Stimulated activated CD8-positive, alpha-beta memory T cell treated with anti-CD3 and anti-CD28 coated beads, Interleukin-12 subunit alpha, Interleukin-12 subunit beta, amount 100 ng/mL, for 4 hours (primary cell): ENCODE measurements around the gene NFIA.

ENCODE experiments used
- DNase-seq: peaks from one replicate; pipeline ENCODE4 v3.0.0-alpha.2; 2020; ENCODE audit warnings: low read depth

Gene NFIA

DNA sequence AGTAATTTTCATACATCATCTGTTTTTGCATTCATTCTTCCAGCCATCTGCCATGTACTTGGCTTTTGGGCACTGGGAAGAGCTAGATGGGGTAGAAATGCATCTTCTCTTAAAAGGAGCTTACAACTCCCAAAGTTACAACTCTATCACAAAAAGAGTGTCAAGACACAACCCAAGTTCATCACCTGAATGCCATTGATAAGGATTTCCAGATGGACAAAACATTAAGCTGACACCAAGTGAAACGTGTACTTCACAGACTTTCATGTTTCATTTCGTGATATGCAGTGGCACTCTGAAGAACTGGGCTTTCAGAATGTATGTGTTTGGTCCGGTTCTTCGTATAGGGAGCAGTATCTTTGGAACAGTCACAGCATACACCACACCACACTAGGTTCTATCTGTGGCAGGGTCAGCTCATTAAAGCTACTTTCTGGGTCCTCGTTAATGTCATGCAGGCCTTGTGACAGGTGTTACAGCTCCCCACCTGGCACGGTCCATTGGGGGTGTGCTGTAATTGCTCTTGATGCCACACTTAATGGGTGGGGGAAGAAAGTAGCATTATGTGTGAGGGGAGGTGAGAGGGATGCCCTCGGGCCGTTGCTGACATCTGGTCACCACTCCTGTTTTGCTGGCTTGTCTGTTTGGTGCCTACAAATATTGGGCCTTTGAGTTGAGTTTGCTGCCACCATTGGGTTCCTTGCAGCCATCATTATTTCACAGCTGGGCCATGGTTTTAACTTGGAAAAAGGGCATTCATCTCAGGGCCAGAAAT is 164.9 kb downstream of the NFIA start:
- DNase-seq, result no peak

DNA sequence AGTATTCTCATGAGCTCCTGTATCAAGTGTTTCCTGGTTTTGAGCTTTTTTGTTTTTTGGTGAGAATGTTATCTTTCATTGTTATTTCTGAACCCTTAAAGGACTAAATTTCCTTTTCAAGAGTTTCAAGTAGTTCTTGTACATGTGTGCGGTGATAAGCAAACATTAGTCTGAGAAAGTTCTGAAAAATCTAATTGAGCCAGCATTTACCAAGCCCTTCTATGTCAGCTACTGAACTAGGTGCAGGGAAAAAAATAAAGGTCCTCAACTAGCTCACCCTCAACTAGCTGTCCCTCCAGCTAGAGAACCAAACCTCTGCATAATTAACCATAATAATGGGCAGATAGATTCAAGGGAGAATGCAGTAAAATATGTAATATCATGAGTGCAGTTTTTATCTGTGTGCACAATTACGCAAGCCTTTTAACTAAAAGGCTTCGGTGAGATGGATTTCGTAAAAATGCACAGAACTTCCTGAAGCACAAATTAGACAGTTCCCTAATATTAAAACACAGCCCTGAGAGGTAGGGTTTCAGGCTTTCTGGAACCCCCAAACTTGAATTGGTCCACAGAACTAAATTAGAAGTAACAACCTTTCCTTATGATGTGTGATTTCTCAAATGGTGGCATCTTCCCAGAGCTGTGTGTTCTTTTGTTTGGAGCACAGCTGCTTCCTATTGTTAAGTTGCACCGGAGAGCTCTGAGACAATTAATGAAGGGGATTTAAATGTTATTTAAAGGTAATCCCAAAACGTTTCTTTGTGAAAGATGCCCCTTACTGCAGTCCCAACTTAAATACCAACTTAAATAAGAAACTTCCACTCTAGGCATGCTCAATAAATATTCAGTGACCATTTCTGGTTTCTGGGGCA is 165.8 kb downstream of the NFIA start:
- no peak for DNase-seq

DNA sequence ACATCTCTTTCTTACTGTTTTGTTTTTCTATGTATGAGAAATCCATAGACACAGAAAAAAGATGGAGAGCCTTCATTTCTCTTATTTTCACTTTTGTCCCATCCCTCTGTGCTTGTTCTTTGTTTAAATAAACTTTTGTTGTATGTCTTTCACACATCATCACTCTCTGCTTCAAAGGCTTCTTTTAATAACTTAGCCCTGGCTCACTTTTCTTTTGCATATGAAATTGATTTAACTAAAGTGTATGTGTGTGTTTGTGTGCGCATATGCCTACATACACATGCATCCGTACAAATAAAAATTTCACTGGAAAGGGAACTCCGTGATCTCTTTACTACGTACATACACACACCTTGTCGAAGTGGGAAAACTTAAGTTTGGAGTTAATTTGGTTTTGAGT is 168.6 kb downstream of the NFIA start:
- DNase-seq, result no peak

DNA sequence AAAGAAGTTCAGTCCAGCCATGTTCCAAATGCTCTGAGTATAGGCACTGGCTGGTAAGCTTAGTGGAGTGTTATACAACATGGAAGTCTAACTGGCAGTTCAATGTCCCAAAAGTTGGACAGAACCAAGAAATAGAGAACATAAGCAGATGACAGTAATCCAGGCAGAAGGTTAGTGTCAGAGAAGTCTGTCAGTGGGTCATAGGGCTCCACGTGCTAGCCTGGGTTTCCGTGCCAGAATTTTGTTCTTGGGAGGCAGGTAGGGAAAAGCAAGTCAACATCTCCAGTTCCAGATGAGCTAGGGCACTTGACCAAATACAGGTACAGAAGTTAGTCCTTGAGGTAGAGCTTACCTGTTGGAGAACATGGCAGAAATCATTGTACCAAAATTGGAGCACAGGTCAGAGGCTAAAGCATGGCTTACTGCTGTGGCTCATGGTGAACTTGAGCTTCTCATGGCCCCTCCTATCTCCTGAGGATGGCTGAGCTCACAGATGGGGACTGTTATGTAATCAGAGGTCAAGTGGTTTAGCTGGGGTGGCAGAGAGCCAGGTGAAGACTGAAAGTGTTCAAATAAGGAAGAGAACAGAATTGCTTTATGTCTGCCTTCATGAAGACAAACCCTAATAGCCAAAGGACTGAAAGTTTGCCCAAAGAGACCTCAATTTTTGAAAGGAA is 170.8 kb downstream of the NFIA start:
- no peak for DNase-seq

DNA sequence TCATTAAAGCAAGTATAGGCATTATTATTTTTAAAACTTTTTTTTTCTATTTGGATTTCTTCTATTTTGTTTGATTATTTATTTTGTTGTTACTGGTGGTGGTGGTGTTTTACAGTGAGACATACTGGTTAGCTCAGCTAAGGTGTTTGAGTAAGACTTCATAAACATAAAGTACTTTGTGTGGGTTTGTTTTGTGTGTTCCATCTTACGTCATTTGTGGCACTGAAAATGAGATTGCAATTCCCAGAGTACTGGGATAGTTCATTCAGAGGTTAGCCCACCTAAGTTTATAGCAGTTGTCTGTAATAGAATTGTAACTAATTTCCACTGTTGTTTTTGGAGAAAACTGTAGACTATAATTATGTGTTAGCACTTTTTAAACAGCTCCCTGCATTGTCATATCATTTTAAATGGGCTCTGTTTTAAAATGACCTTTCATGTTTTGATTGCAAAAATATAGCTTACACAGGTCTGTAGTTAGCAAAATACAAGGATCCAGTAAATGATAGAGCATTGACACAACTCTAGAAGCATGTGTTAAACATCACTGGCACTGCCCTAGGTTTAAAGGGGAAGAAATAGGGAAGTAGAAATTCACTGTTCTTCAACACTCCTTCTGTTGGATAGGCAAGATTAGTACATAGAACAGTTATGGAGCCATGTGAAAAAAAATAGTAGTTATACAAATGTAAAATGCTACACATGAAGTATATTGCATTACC is 171.7 kb downstream of the NFIA start:
- DNase-seq, result no peak

DNA sequence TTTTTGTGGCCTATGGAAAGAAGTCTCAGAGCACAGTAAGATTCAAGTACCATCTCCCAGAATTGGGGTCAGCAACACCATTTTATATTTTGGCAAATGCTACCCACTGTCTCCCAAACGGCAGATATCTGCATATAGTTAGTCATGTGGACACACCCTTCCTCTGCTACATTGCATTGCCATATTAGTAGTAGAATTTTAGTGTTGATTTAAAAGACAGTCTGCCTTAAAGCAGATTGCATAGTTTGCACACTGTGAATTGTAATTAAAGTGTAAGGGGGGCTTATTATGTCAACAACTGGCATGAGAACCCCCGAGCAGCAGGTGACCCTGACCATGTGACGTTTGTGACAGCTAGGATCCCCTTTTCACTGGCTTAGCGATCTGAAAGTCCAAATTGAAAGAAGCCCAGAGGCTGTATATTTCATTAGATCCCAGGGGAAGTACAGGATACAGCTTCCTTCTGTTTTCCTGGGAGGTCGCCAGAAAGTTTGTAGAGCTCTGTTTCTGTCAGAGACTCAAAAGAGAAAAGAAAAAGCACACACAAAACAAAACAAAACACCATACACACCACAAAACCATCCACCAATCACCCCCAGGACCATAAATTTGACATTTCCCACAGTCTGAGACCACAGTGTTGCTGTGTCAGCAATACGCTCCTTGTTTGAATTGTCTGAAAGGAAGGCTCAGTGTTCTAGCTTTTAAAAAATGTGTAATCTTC is 172.4 kb downstream of the NFIA start:
- no peak for DNase-seq

DNA sequence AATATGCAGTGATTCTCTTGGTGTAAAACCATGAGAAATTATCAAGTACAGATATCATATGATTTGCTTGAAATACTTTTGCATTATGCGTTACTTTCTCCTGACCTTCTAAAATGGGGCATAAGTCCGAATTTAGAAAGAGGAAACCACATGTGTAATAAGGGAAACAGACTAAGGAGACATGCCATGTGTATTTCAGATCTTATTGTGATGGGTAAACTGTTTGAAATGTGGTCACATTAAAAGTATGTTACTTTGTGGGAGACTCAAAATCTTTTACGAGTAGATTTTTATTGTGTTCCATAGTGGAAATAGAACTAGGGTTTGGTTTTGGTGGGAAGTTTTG is 173.0 kb downstream of the NFIA start:
- DNase-seq, result no peak

DNA sequence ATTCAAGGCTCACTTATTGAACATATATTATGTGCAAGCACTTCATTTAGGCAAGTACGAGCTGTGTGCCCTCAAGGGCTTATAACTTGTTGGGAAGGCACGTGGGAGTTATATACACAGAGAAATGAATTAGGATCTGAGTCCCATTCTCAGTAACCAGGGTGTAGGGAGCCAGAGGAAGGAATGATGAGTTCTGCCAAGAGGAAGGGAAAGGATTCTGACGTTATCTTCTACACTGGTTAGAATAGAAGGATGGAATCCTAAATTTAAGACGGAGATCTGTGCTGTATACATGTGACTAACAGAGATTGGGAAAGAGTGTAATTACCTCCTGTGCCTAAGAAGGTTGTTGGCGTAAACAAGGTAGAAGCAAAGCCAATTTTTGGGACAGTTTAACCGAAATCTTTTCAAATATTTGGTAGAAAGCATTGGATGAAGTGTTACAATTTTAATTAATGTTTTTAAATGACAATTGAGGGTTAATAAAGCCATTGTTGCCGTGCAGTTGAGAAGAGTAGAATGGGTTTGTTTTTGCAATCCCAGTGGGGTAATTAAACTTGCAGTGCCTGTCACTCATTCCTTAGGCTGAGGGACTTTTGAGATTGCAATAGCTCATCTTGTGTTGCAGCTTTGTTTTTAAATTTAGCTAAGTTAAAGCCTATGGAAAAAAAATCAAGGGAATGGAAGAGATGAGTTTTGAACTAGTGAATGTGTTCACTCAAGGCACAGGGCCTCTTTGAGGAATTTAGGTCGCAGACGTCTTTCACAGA is 177.2 kb downstream of the NFIA start:
- DNase-seq, result no peak

DNA sequence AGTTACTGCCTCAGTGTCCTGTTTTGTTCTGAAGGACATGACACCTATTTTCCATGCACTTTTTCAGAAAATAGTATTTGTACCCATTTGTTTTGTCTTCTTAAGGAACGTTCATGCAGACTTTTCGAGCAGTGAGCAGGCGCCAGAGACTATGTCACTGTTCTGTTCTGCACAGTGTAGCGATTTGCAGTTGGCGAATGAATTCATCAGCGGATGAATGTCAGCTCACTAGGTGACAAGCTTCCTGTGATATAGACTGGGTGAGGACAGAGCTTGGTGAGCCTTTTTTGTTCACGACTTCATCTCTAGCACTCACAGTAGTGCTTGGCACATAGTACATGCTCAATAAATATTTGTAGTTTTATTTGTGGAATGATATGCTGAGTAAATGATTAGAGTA is 177.8 kb downstream of the NFIA start:
- DNase-seq, result no peak

DNA sequence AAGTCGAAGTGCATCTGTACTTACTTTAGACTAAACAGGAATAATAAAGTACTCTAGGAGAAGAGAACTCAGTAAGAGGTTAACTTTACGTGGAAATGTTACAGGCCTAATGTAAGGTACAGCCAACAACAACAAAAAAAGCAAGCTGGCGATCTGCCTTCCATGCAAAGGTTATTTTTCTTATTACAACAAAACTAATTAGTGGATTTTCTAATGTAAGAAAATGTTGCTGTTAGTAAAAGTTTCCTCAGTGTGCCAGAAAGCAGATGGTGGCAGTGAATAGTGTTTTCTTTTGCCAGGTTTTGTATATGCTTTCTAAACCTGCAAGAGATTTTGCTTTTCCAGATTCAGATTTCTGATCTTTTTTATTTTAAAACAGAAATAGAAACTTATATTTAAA is 179.2 kb downstream of the NFIA start:
- DNase-seq, result no peak

DNA sequence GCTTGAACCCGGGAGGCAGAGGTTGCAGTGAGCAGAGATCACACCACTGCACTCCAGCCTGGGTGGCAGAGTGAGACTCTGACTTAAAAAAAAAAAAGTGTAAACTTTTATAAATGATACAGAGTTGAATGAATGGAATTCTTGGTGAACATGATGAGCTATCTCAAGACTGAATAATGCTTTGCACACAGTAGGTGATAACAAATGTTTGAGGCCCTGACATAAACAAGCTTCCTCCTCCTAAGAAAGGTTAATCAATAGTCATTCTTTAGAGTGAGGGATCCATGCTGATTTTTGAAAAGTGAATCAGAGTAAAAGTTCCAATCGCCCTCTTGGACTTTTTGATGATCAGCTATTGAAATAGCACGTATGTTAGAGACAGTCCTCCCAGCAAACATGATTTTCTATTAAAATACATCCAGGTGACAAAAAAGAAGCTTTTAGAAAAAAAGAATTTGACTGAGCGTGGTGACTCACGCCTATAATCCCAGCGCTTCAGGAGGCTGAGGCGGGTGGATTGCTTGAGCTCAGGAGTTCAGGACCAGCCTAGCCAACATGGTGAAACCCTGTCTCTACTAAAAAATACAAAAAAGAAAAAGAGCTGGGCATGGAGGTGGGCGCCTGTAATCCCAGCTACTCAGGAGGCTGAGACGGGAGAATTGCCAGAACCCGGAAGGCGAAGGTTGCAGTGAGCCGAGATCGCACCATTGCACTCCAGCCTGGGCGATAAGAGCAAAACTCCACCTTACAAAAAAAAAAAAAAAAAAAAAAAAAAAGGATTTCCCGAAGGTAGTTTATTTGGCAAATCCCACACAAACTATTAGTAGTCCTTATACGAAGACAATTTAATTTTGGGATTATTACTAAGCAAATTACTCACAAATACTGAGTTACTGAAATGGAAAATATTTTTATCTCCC is 181.8 kb downstream of the NFIA start:
- no peak for DNase-seq

DNA sequence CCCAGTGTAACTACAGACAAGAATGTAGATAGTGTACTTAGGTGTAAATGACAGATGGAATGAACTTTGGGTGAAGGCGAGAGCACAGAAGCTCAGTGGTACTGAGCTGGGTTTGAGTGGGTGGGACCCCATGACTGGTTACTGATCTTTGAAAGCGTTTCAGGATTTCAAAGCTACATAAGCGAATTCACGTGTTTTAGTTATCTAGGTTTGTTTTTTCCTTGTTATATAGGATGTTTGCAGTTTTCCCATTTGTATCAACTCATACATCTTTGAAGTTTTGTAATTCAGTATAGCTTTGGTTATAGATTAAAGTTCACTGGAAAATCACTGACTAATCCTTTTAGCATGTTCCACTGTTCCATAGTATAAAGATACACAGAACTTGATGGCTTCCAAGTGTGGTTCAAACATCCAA is 182.5 kb downstream of the NFIA start:
- DNase-seq, result no peak

DNA sequence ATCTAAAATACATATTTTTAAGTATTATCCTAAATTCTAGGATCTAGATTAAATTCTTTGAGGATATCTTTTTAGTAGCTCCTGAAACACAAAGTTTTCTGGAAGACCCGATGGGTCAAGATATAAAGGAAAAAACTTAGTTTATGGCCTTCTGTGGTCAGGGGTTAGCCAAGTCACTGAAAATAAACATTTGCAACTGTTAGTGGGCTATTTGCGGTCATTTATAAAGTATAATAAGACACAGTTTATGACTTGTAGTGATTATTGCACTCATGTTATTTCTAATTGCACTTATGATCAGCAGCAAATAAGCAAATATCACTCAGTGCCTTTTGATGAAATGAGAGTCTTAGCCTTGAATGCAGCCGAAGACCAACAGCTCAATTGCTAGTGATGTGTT is 183.3 kb downstream of the NFIA start:
- no peak for DNase-seq

DNA sequence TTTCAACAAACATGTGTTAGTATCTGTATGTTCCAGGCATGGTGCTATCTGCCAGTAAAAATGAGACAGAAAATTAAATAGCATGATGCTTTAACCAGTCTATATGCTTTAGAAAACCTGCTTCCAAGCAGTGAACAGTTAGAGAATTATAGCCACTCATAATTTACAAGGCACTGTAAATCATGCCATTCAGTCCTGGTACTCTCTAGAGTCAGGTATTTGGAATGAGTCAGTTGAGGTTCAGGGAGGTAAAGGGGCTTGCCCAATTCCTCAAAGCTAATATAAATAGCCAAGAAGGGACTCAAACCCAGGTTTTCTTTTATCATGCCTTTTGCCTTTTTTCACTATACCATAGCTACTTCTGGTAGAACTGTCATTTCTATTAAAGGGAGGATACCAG is 184.4 kb downstream of the NFIA start:
- DNase-seq, result no peak

DNA sequence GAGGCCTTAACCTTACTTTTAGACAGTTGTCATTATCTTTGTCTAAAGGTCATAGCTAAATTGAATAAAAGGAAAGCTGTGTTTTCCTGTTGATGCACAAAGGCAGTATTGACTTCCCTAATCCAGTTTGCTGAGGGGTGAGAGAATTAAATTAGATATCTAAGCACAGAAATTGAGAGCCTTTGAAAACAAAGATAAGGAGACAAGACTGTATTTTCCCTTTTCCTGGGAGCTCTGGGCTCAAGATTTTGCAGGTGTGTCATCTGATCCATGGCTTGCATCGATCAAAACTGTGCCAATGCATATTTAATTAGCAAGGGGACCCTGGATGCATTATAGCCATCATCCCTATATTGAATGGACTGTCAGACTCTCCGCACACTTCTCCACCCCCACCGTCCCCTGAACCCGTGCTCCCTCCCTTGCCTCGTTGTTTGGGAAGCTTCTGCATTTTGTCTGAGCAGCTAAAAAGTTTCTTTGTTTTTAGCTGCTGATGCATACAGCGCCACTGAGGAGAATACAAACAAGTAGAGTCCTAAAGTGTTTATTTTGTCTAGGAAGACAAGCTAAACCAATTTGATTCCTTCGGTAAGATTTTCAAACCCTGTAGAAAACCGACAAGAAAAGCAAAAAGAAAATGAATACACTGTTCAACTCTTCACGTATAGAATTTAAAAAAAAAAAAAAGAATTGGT is 186.3 kb downstream of the NFIA start:
- no peak for DNase-seq

DNA sequence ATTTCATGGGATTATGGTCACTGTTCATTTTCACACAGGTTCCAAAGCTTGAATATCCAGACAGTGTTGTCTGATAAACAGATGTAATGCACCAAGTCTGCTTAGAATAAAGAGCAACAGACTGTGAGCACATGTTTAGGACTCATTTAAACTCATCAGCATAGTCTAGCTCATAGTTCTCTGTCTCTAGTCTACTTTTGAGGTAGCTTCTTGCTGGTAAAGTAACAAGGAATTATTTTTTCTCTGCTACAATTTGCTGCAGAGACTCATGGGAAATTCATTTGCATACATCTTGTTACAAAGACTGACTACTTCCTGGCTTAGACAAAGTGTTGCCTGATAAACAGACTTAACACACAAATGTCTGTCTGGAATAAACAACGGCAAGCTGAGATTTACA is 187.2 kb downstream of the NFIA start:
- DNase-seq, result no peak

DNA sequence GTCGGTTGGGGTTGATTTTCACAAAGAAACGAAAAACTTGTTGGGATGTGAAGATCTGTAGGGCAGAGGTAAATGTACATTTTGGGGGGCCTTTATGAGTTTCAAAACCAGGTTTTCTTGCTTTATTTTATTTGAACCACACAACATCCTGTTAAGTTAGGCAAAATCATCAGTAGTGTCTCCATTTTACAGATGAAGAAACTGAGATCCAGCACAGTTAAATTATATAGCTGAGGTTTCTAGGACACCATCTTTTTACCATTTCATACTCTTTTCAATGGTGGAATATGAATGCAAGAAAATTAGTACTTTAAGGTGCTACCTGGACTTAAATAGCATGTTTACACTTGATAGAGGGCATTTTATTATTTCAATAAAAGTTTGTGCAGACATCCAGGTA is 187.7 kb downstream of the NFIA start:
- DNase-seq, result no peak

DNA sequence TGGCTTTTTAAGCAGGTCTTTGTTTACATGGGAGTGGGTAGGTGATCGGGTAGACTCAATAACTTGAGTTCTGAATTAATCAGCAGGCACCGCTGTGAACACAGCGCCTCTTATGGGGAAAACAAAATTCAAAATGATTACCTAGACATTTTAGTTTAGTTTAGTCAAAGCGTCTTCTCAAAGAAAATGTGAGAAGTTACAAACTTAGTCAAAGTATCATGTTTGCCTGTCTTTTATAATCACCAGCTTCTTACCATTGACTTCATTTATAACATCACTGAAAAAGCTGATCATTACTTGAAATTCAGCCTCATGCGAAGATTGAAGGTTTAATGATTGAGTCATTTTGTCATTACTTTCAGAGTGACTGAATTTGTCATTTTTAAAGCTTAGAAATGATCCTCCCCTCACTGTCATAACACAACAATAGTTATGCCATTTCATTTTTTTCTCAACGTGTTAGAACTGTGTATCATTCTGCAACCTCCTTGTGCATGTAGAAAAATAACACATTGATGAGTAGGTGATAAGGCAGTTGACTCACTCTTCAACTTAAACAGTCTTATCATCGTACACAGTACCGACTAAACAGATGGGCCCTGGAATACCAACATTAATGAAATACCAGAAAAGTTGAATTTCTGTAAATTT is 188.5 kb downstream of the NFIA start:
- no peak for DNase-seq

DNA sequence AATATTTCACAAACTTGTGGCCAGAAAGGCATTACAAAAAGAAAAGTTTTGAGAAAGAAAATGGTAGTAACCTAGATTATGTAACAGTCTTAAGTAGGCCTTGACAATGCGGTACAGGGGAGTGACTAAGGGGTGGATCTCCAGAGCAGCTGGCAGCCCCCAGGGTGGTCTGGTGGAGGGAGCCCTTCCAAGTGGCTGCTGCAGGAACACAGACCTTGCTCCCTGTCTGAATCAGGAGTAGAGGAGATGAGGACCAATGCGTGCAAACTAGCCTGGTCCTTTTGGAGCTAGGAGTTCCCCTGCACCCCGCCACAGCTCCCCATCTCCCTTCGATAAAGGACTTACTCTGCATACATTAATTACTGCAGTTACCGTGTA is 189.0 kb downstream of the NFIA start:
- DNase-seq, result no peak
